DOHH2 (cell line): Measurements from ENCODE around the gene NEK7.

Experiments
- CTCF ChIP-seq: fragments of 200-600 bp; sonication (generic); IDR thresholded peaks from one replicate; pipeline ENCODE4 v1.5.1; 2014; ENCODE audit warnings: antibody characterized with exemption, mild to moderate bottlenecking, low read depth, low read length; ENCODE audit not compliant: poor library complexity, severe bottlenecking
- EZH2phosphoT487 ChIP-seq: fragments of 200-600 bp; sonication (generic); IDR thresholded peaks from 2 replicates; pipeline ENCODE4 v1.6.1; 2017; ENCODE audit warnings: borderline replicate concordance, mild to moderate bottlenecking, antibody characterized with exemption, low read length, moderate library complexity, mixed read lengths

DNA sequence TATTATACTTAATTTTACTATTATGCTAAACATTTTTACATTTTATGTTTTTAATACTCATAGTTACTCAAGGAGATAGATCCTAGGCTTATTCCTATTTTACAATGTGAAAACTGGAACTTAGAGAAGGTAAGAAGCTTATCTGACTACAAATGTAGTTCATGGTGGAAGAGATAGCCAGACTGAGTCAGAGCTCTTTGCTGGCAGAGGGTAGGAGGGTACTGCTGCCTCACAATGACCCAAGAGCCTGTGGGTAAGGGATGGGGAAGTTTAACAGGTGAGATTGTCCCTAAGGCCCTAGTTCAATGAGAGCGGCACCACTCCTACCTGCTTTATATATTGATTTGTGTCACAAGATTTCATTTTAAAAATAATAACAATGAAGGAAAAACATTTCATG lies 34.1 kb upstream of the NEK7 start:
- TF ChIP-seq CTCF (no peak), EZH2phosphoT487 (no peak)
